ENCODE data around the gene NT5C2.

NT5C2 gene

GRCh38 chr10:103058034-103058433, 135.0 kb downstream of the NT5C2 start:
- no peak for TF ChIP-seq CTCF (IDR thresholded peaks at IDR 0.05; ENCODE audit: low read depth, low read length)
- no peak for DNase-seq (ENCODE audit: low read depth in 2 of 2)
- no peak overlapping the region for H3K4me3 ChIP-seq (replicated peaks in 1 of 2; ENCODE audit: low read depth in 2 of 2, low read length in 2 of 2)

GRCh38 chr10:103055105-103055504, 138.0 kb downstream of the NT5C2 start:
- TF ChIP-seq CTCF (IDR thresholded peaks at IDR 0.05; ENCODE audit: low read depth, low read length), result no peak

GRCh38 chr10:103054621-103055020, 138.5 kb downstream of the NT5C2 start:
- no peak for DNase-seq (ENCODE audit: low read depth in 2 of 2)
- no peak overlapping the region for H3K4me3 ChIP-seq (replicated peaks in 1 of 2; ENCODE audit: low read depth in 2 of 2, low read length in 2 of 2)
- no peak for TF ChIP-seq CTCF (IDR thresholded peaks at IDR 0.05; ENCODE audit: low read depth, low read length)

More at GRCh38 chr10:103055105-103055504, 138.0 kb downstream of the NT5C2 start:
- no peak for DNase-seq (ENCODE audit: low read depth in 2 of 2)
- no peak overlapping the region for H3K4me3 ChIP-seq (replicated peaks in 1 of 2; ENCODE audit: low read depth in 2 of 2, low read length in 2 of 2)

GRCh38 chr10:103053659-103054581, 139.2 kb downstream of the NT5C2 start:
- H3K4me3 ChIP-seq (replicated peaks in 1 of 2; ENCODE audit: low read depth in 2 of 2, low read length in 2 of 2), result peak overlapping the region; percentile 0 to 45
- TF ChIP-seq CTCF (IDR thresholded peaks at IDR 0.05; ENCODE audit: low read depth, low read length), result peak; percentile 59
- DNase-seq (ENCODE audit: low read depth in 2 of 2), result peak; percentile 78 to 83

GRCh38 chr10:103049237-103049636, 143.8 kb downstream of the NT5C2 start:
- H3K4me3 ChIP-seq (replicated peaks in 1 of 2; ENCODE audit: low read depth in 2 of 2, low read length in 2 of 2), result no peak overlapping the region
- DNase-seq (ENCODE audit: low read depth in 2 of 2), result no peak
- TF ChIP-seq CTCF (IDR thresholded peaks at IDR 0.05; ENCODE audit: low read depth, low read length), result no peak

GRCh38 chr10:103047381-103047780, 145.7 kb downstream of the NT5C2 start:
- no peak for TF ChIP-seq CTCF (IDR thresholded peaks at IDR 0.05; ENCODE audit: low read depth, low read length)
- no peak for DNase-seq (ENCODE audit: low read depth in 2 of 2)
- no peak overlapping the region for H3K4me3 ChIP-seq (replicated peaks in 1 of 2; ENCODE audit: low read depth in 2 of 2, low read length in 2 of 2)
